Ovary (tissue), 3 donors: ENCODE results near the gene MACROH2A1.

ENCODE experiments used
- EP300 ChIP-seq: sonication (generic); formaldehyde crosslinking; IDR thresholded peaks from one replicate; pipeline ENCODE4 v1.6.1; 2017; ENCODE audit warnings: antibody characterized with exemption
- POLR2A ChIP-seq: fragments of 450-650 bp; IDR thresholded peaks from one replicate; pipeline ENCODE4 v1.6.1; 2017; ENCODE audit warnings: antibody characterized with exemption, mild to moderate bottlenecking, moderate library complexity
- TF ChIP-seq, protein P1 (sequence below), 3 donors: fragments of 450-650 bp in 2 of 3; fragments of 200-600 bp in 1 of 3; IDR thresholded peaks; one replicate each; pipeline versions ENCODE4 v1.5.1 to v1.8.0; 2016 to 2022; ENCODE audit warnings: antibody characterized with exemption in 3 of 3, mild to moderate bottlenecking in 1 of 3
- donor health status: DM: no; HTN: no; CAD: no.

DNA sequence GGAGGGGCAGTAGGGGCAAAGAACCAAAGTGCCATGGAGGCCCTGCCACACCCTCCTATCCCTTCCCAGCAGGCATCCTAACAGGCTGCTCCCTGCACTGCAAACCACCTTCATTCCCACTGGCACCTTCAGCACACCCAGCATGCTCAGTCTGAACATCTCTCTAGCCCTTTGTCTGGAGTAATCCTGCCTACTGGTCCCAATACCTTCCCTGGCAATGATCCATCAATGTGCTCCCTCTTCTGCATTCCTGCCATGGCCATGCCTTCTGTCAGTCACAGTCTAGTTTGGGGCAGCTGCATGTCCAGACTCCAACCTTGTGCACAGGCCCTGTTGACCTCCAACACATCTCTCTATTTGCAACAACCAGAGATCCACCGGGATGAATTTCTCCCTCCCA lies 4.9 kb downstream of the MACROH2A1 start:
- TF ChIP-seq POLR2A = no peak
- TF ChIP-seq, protein P1, sequence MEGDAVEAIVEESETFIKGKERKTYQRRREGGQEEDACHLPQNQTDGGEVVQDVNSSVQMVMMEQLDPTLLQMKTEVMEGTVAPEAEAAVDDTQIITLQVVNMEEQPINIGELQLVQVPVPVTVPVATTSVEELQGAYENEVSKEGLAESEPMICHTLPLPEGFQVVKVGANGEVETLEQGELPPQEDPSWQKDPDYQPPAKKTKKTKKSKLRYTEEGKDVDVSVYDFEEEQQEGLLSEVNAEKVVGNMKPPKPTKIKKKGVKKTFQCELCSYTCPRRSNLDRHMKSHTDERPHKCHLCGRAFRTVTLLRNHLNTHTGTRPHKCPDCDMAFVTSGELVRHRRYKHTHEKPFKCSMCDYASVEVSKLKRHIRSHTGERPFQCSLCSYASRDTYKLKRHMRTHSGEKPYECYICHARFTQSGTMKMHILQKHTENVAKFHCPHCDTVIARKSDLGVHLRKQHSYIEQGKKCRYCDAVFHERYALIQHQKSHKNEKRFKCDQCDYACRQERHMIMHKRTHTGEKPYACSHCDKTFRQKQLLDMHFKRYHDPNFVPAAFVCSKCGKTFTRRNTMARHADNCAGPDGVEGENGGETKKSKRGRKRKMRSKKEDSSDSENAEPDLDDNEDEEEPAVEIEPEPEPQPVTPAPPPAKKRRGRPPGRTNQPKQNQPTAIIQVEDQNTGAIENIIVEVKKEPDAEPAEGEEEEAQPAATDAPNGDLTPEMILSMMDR (IDR thresholded peaks at IDR 0.05) = no peak
- no peak for TF ChIP-seq EP300
